Cardiac muscle cell (in vitro differentiated cells and primary cell): ENCODE results near the gene RB1. TPM values are rescaled to one million over a fixed set of nuclear protein-coding genes. Genes with fewer than 3 reads are reported as not detected.
"Not testable (repeated sequence)": the region's sequence is repeated elsewhere in the genome, so short reads cannot be mapped to it uniquely, and the experiment has no call there.

Experiments used
- DNase-seq, 2 donors: peaks; one replicate each; pipeline versions ENCODE4 v3.0.0 to v3.0.0-alpha.2; 2010 to 2017; ENCODE audit warnings: low read depth in 1 of 2, low spot score in 1 of 2
- H3K27ac ChIP-seq: fragments of 200-600 bp; sonication (generic); 2 replicates; pipeline ENCODE4 v1.5.1; 2016
- H3K27me3 ChIP-seq: fragments of 200-600 bp; sonication (generic); 2 replicates; pipeline ENCODE4 v1.6.0; 2016; ENCODE audit warnings: control low read depth
- H3K36me3 ChIP-seq: fragments of 200-600 bp; sonication (generic); 2 replicates; pipeline ENCODE4 v1.5.1; 2016; ENCODE audit warnings: control low read depth
- H3K4me1 ChIP-seq: fragments of 200-600 bp; sonication (generic); 2 replicates; pipeline ENCODE4 v1.8.1; 2017; ENCODE audit warnings: low read depth, mild to moderate bottlenecking, mixed run types
- H3K4me3 ChIP-seq: fragments of 200-600 bp; sonication (generic); 2 replicates; pipeline ENCODE4 v1.5.1; 2016; ENCODE audit warnings: mild to moderate bottlenecking
- H3K9me3 ChIP-seq: fragments of 200-600 bp; sonication (generic); 2 replicates; pipeline ENCODE4 v1.5.1; 2017; ENCODE audit warnings: low read depth, mild to moderate bottlenecking, control low read depth
- CTCF ChIP-seq: IDR thresholded peaks from 2 replicates; pipeline ENCODE4 v1.5.1; 2012; ENCODE audit warnings: low read depth, mild to moderate bottlenecking, low read length
- polyA plus RNA-seq: library from polyadenylated mRNA; unstranded; fragments of >200 nt; fragmentation: Nextera tagmentation; extraction: Ambion mirVana; gene quantifications from 2 replicates; pipeline ENCODE4 v1.2.1, GENCODE V29; 2016
- total RNA-seq: library from RNA; depleted of rRNA; stranded (reverse); fragments of >200 nt; gene quantifications from 2 replicates; pipeline ENCODE4 v1.2.3, GENCODE V29; 2016

The RB1 gene
- total and polyA plus RNA-seq, 2 experiments from 2014 or later, result 23.0 to 23.6 TPM

GRCh38 chr13:48414501-48414900 is 111.0 kb downstream of the RB1 start:
- TF ChIP-seq CTCF, result no peak
- H3K27me3 ChIP-seq, result no peaks in the 10 kb centered on the region
- H3K4me1 ChIP-seq, result peaks cover 7% of the 10 kb centered on the region
- H3K4me3 ChIP-seq, result no peak overlapping the region
- H3K27ac ChIP-seq, result no peak overlapping the region
- H3K9me3 ChIP-seq, result no peaks in the 10 kb centered on the region
- H3K36me3 ChIP-seq, result no peaks in the 10 kb centered on the region
- DNase-seq, result no peak

- no peaks in the 10 kb centered on the region for H3K27me3 ChIP-seq
- H3K9me3 ChIP-seq, result no peaks in the 10 kb centered on the region
- no peak overlapping the region for H3K27ac ChIP-seq
- no peak for DNase-seq
- TF ChIP-seq CTCF, result no peak
- H3K4me3 ChIP-seq, result no peak overlapping the region
- peaks cover 7% of the 10 kb centered on the region for H3K4me1 ChIP-seq
- H3K36me3 ChIP-seq, result no peaks in the 10 kb centered on the region
Measured at GRCh38 chr13:48415516-48415915, 112.0 kb downstream of the RB1 start.

- H3K4me1 ChIP-seq, DNase-seq, H3K9me3 ChIP-seq, H3K4me3 ChIP-seq, H3K36me3 ChIP-seq, H3K27ac ChIP-seq, H3K27me3 ChIP-seq: not testable (repeated sequence)
Measured at GRCh38 chr13:48422003-48422402, 118.5 kb downstream of the RB1 start.

GRCh38 chr13:48424212-48424611 is 120.7 kb downstream of the RB1 start:
- Histone ChIP-seq H3K4me1 (no peaks in the 10 kb centered on the region), H3K36me3 (no peaks in the 10 kb centered on the region), H3K27ac (no peak overlapping the region), H3K9me3 (no peaks in the 10 kb centered on the region), H3K4me3 (no peak overlapping the region), H3K27me3 (no peaks in the 10 kb centered on the region)
- DNase-seq, result no peak
- TF ChIP-seq CTCF, result no peak

GRCh38 chr13:48426052-48426451 is 122.5 kb downstream of the RB1 start:
- no peak for TF ChIP-seq CTCF
- Histone ChIP-seq H3K27ac (peak overlapping the region; percentile 17), H3K9me3 (no peaks in the 10 kb centered on the region), H3K4me1 (no peaks in the 10 kb centered on the region), H3K27me3 (no peaks in the 10 kb centered on the region), H3K36me3 (no peaks in the 10 kb centered on the region), H3K4me3 (no peak overlapping the region)
- DNase-seq, result no peak

GRCh38 chr13:48426755-48427298 is 123.3 kb downstream of the RB1 start:
- not testable (repeated sequence) for H3K9me3 ChIP-seq, H3K36me3 ChIP-seq, H3K27me3 ChIP-seq, H3K4me1 ChIP-seq, DNase-seq, H3K4me3 ChIP-seq
- peak overlapping the region; percentile 17 for H3K27ac ChIP-seq

- H3K36me3 ChIP-seq, result no peaks in the 10 kb centered on the region
- DNase-seq, result no peak
- H3K4me3 ChIP-seq, result no peak overlapping the region
- H3K27ac ChIP-seq, result no peak overlapping the region
- no peaks in the 10 kb centered on the region for H3K27me3 ChIP-seq
- TF ChIP-seq CTCF, result no peak
- H3K4me1 ChIP-seq, result peaks cover 9% of the 10 kb centered on the region
- H3K9me3 ChIP-seq, result no peaks in the 10 kb centered on the region
Measured at GRCh38 chr13:48429036-48429435, 125.5 kb downstream of the RB1 start.
